HUDEP-2 (cell line): ENCODE data around the gene VPS8.

ENCODE experiments used
- DNase-seq, 76 experiments: peaks; one replicate each; lab custom pipeline; 2025; ENCODE audit not compliant: unreplicated experiment in 76 of 76; lab: John Stamatoyannopoulos, UW

The VPS8 gene, protein sequence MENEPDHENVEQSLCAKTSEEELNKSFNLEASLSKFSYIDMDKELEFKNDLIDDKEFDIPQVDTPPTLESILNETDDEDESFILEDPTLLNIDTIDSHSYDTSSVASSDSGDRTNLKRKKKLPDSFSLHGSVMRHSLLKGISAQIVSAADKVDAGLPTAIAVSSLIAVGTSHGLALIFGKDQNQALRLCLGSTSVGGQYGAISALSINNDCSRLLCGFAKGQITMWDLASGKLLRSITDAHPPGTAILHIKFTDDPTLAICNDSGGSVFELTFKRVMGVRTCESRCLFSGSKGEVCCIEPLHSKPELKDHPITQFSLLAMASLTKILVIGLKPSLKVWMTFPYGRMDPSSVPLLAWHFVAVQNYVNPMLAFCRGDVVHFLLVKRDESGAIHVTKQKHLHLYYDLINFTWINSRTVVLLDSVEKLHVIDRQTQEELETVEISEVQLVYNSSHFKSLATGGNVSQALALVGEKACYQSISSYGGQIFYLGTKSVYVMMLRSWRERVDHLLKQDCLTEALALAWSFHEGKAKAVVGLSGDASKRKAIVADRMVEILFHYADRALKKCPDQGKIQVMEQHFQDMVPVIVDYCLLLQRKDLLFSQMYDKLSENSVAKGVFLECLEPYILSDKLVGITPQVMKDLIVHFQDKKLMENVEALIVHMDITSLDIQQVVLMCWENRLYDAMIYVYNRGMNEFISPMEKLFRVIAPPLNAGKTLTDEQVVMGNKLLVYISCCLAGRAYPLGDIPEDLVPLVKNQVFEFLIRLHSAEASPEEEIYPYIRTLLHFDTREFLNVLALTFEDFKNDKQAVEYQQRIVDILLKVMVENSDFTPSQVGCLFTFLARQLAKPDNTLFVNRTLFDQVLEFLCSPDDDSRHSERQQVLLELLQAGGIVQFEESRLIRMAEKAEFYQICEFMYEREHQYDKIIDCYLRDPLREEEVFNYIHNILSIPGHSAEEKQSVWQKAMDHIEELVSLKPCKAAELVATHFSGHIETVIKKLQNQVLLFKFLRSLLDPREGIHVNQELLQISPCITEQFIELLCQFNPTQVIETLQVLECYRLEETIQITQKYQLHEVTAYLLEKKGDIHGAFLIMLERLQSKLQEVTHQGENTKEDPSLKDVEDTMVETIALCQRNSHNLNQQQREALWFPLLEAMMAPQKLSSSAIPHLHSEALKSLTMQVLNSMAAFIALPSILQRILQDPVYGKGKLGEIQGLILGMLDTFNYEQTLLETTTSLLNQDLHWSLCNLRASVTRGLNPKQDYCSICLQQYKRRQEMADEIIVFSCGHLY (N-terminal part only)

DNA sequence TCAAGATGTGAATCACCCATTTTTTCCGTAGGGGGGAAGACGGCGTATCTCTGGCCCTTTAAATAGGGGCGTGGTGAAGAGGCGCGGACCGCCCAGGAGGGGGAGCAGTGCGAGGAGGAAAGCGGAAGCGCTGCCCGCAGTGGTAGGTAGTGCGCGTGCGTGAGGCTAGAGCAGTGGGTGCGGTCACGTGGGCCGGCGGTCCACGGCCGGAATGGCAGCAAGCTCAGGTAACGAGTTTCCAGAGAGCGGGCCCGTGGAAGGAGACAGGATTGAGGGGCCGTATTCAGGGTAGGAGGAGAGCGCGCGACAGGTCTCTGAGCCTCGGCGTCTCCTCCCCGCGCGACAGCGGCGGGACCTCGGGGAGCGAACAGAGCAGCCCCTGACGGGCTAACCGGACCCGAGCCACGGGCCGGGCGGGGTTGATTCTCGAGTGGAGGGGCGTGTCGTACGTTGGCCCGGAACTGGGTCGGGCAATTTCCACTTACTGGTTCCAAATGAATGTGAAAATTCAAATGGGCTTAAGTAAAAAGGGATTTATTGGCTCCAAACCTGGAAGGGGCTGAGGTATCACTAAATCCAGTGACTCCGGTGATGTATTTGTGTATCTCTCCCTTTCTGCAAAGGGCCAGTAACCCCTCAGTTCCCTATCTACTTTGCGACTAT, at the start of gene VPS8:
TSS of gene VPS8 (plus strand) at position 168 of the 663 bp plus-strand sequence. CDS start 12,467 bp downstream, outside the sequence.
- peak; percentile 38 to 96 (median 91) for DNase-seq

DNA sequence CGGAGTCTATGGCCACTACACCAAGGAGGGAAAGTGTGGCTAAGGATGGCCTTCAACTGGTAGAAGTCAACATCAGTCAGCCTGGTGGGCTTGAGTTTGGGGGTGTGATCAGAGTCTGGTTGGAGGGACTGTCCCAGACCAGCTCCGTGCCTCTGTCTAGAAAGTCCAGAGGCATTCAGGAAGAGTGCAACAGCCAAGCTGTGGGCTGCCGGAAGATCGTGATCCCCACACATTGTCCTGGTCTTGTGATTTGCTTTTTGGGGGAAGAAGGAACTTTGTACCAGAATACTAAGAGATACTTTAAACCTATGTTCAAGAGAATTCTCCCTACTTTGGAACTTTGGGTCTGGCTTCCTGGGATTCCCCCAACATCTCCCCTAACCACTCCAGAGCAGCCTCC, 47.8 kb upstream of the VPS8 start:
- DNase-seq: no peak

DNA sequence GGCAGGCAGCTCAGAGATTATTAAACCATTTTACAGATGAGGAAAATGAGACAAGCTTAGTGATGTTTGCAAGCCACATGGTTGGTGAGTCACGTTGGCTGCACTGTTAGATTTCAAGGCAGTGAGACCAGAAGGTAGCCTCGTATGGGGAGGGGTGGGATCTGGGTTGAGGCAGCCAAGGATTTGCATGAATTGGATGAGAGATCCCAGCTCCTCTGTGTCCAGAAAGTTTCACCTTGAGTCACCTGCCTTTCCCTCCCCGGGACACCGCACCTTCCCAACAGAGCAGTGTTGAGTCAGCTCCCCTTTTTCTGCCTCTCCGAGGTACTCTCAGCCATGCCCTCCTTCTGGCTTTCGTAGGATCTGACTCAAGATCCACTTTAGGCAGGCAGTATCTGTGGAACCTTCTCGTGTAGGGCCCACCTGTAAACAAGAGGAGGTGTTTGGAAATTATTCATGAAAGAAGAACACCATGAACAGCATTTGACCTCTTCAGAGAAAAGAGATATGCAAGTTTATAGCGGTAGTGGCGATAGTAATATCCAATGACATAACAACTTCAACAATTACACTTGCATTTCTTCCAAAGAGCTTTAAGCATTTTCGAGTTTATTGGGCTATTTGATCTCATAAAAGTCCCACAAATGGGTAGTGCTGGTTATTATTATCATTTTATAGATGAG, 46.8 kb upstream of the VPS8 start:
- DNase-seq: no peak

DNA sequence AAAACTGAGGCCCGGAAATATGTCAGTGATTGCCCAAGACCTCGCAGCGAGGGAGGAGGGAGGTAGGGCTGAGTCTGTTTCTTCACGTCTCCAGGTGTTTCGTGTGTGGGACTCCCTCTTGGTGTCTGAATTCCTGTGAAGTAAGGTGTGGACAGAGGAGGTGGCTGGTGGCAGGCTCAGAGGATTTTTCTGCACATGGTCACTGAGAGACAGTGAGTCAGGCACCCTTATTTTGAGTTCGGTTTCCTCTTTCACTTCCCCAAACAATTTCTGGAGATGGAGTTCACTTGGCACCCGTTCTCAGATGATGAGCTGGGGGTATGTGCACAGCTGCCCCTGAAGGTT, 46.3 kb upstream of the VPS8 start:
- no peak for DNase-seq

DNA sequence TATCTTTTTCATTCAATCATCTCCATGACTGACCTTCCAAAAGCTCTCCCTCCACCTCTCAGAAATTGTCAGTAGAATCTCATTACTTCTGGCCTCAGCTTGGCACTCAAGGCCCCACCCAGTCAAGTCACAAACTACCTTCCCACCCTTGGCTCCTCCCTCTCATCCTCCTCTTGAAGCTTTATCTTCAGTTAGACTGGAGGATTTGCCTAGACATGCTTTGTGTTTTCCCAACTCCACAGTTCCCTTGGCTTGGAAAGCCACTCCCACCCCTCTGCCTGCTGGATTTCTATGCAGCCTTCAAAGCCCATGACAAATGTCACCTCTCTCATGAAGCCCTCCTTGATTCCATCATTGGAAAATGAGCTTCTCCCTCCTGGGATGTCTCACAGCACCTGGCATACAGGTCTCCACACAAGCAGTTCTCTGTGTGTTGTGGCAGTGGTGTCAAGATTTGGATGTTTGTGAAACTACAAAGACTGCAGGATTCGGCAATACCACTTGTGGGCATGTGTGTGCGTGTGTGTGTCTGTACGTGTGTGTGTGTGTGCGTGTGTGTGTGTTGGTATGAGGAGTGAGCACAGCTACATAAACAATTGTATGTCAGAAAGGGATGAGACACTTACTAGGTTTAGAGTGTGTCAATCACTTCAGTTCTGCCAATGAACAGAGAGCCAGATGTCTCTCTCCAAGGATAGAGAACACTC, 45.3 kb upstream of the VPS8 start:
- DNase-seq: no peak

DNA sequence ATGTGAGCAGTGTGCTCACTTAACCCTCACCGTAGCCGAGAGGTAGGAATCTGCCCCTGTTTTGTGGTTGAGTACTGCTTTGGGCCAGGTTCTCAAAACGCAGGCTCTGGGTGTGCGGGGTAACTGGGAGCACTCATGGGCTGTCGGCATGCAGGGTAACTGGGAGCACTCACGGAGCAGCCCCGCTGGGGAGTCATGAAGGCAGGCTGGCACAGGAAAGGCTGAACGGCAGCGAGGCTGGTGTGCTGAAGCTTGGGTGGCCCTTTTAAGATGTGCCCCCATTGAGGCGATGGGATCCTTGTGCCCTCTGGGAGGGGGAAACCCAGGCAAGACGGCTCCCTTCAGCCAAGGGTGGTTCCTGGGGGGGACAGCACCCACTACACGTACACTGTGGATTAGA, 44.6 kb upstream of the VPS8 start:
- DNase-seq: no peak

DNA sequence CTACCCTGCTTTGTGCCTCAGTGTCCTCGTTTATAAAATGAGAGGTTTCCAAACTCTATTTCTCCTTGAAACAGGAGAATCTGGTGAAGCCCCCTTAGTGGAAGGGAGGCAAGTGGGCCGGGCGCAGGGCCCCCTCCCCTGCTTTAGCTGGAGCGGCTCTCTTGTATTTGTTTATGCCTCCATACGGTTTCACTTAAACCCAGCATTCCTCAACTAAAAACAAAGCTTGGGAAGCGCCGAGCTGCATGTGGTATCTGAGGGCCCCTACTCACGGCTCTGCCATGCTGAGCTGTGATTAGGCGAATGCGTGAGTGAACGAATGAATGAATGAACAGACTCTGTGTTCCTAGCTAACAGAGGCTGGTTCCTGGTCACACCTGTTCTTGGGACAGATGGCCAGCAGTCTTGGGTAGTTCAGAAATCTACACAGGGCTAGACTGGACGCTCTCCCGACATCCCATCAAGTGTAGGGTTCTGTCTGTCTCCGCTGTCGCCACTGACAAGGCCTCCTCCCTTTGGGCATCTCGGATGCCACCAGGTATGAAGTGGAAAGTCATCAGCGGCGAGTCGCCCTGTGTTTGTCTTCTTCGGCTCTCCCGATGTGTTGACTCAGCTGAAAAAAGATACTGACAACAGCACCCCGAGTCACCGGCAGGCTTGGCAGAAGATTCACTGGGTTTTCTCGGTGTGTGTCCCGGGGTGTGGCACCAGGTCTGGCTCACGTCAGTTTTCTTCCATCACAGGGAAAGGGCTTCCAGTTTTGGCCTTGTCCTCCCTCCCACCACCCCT, 42.4 kb upstream of the VPS8 start:
- no peak for DNase-seq

DNA sequence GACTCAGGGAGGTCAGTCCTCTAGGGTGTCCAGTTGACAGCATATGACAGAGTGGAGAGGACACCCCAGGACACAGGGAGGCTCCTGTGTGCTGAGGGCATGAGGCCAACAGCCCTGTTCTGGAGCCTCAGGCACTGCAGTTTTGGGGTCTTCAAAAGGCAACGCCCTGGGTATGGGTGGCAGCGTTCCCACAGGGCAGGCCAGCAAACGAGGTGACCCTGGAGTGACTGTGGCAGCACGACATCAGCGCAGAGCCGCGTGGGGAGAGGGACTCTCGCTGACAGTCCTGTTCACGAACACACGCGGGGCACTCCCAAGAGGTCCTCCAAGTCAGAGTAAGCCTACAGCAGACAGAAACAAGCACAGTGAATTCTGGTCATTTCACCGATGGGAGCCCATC, 41.4 kb upstream of the VPS8 start:
- DNase-seq: no peak

DNA sequence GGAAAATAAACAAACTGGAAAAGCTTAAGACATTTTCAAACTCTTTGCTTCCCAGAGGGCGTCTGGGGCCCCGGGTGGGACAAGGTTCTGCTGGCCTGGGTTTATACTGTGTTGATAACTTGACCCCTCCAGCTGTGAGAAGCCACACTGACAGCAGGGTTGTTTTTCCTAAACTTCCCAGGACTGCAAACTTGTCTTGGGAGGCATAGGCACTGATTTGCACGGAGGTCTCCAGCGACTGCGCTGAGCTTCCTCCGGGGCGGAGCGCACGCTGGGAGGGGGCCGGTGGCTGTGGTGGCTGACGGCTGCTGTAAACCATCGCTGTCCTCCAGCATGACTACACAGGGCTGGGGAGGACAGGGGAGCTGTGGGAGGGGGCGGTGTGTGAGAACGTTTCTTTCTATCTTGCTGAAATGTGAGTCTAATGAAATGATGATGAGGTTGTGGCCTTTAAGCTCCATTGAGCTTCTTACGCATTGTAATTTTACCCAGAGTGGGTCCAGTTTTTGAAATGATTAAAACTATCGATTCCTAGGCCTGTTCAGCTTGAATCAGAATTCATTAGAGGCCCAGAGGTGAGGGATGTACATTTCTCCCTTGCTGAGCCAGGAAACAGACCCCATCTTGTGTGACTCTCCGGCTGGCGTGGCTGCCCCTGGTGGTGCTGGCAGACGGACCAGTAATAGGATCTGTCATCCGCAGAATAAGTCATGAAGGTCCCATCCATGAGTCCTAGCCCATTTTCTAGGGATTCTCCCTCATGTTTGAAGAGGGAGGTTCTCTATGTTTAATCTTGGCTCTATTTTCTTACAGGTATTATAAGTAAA, 40.5 kb upstream of the VPS8 start:
- no peak for DNase-seq

DNA sequence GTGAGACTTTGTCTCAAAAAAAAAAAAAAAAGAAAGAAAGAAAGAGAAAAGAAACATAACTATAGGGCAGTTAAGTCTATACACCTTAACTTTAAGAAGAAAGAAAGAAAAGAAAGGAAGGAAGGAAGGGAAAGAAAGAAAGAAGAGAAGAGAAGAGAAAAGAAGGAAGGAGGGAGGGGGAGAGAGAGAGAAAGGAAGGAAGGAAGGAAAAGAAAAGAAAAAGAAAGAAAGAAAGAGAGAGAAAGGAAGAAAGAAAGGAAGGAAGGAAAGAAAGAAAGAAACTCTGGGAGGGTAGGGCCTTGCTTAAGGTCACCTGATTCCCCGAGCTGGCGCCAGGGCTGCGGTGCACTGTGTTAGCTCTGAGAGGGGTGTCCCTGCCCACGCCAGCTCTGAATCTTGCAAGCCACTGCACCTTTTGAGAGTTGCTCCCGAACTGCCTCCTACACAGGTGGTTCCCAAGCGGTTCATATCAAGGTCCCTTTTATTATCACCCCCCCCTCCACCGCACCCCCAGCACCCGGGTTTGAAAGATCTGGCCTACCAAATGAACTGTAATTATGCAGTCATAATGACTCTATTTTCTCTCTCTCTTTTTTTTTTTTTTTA, 39.2 kb upstream of the VPS8 start:
- DNase-seq: no peak

DNA sequence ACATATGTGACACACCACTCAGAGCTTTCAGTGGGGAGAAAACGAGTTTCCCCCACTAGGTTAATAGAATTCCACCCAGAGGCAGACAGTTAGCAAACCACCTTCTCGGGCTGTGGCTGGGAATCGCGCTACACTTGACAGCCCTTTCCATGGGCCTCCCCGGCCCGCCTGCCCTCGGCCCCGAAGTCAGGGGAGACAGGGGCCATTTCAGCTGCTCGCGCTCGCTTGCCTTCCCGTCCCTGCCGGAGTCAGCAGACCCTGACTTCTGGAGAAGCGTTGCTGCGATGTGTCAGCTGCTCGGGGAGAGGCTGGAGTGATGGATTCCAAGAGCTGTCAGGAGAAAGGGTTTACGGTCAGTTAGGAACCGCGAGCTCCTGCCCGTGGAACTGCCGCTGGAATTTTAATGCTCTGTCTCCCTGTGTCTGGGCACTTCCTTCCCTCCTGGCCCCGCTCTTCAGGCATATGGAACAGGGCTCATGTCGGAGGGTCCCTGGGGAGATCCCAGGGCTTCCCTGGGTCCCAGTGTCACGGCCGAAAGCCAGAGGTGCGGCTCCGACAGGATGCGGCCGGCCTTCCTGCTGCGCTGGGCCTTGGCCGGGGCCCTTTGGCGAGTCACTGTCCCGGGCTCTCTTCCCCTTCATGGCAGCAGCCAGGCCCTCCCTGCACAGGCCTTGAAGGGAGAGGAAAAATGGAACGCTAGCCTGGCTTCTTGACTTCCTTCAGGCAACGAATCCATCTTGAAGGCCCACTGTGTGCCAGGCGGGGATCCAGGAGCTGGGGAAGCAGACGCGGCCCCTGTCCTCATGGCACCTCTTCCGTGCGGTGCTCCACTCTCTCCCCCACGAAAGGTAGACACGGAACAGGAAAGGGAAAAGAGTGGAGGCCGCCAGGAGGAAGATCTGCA, 38.4 kb upstream of the VPS8 start:
- no peak for DNase-seq

DNA sequence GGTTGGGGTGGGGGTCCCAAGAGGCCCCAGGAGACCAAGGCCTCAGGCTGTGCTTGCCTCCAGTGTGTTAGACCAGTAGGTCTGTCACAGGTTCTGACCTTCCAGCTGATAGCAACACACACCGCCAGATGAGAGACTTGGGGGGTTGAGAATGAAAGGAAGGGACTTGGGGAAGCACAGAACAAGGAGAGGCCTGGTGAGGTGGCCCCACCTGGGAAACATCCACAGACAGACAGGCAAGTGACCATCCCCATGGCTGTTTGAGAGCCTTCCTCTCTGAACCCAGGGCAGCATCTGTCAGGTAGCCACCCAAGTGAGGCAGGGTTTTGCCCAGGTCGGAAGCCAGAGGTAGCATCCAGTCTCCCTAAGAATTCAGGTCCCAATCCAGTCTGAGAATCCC, 35.0 kb upstream of the VPS8 start:
- no peak for DNase-seq

DNA sequence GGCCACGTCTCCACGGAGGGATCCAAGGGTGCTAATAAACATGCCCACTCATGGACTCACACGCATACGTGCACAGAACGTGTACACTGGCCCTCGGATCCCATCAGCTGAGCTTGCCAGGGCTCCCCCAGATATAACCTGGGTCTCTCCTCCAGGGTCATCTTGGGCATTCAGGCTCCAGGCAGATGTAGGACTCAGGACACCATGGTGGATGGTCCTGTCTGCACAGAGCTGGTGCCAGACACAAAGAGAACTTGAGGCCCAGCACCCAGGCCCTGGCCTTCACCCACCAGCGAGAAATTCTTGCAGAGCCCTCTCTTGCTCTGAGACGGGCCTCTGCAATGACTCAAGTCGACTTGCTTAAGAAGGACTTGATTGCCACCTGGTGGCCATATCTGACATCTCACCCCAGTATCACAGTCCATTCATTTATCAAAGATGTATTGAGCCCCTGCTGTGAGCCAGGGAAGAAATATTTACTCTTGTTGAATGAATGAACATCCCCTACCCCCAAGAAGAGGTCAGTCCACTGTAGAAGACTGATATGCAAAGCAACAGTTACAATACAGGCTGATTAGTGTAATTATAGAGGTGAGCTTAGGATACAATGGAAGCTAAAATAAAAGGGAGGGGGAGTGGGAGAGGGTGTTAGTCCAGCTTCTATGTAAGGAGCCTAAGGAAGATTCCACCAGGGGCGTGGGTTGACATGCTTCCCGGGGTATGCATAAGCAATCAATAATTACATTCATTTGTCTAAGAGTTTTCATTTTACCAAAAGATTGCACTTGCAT, 34.2 kb upstream of the VPS8 start:
- peak in 72 of 76 experiments; percentile 5 to 82 (median 58) for DNase-seq

DNA sequence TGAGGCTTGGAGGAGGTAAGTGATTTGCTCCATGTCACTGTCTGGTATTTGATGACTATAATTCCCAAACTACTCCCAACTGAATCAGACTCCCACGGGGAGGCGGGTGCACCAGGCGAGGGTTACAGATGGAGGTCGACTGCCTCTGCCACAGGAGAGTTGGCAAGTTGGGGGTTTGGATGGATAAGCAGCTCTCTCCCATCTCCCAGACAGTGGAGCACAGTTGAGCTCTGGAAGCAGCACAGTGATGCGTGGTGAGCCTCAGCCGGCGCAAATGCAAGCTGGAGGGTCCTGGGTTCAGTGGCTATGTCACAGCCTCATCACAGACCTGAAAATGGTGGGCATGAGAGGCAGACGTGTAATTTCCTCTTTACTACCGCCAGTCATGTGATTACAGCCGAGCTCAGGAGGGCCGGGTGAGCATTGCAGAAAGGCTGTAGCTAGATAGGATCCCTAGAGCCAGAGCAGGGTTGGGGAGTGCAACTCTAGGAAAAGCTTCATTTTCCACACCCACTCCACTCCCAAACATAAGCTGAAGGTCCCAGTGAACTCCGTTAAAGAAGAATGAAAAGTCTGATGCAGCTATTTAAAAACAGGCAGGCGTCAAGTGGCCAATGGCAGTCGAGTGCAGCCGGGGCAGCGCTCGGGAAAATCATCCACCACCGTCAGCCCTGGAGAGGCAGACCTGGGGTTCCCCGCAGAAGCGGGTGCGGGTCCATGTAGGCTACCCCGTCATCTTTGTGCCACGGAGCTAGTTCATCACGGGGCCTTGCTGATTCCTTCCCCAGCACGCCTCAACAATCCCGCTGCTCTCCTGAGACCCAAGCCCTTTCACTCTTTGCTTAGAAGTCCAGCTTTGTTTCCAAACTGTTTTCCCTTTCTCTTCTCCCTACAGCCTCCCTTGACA, 33.3 kb upstream of the VPS8 start:
- DNase-seq: no peak
